CD8-positive, alpha-beta memory T cell (primary cell): Measurements from ENCODE around the gene EMC7. TPM values are rescaled to one million over a fixed set of nuclear protein-coding genes. Genes with fewer than 3 reads are reported as not detected.
"Not testable (repeated sequence)": the region's sequence is repeated elsewhere in the genome, so short reads cannot be mapped to it uniquely, and the experiment has no call there.

Source experiments
- CTCF ChIA-PET: fragments of 350-600 bp; sonication (Branson Sonifier 250); formaldehyde crosslinking; loops from one replicate; lab custom pipeline; 2021; ENCODE audit warnings: antibody characterized with exemption; lab: Charles Lee
- POLR2A ChIA-PET: fragments of 350-600 bp; sonication (Branson Sonifier 250); formaldehyde crosslinking; loops from one replicate; lab custom pipeline; 2021; ENCODE audit warnings: antibody characterized with exemption; lab: Charles Lee
- DNase-seq, 5 donors: peaks; one replicate each; pipeline versions ENCODE4 v3.0.0 to v3.0.0-alpha.2; 2020 to 2022; ENCODE audit warnings: mixed read lengths in 1 of 5
- H3K27ac ChIP-seq: one replicate; pipeline ENCODE4 v1.7.0; 2013; ENCODE audit warnings: low read depth, mild to moderate bottlenecking, low read length, moderate library complexity
- H3K27me3 ChIP-seq: 2 replicates; pipeline ENCODE4 v1.7.0; 2013; ENCODE audit warnings: low read length, mild to moderate bottlenecking; ENCODE audit not compliant: insufficient read depth, poor library complexity, severe bottlenecking
- H3K36me3 ChIP-seq: 2 replicates; pipeline ENCODE4 v1.7.0; 2013; ENCODE audit warnings: mild to moderate bottlenecking, low read length, moderate library complexity; ENCODE audit not compliant: insufficient read depth
- H3K4me1 ChIP-seq: 2 replicates; pipeline ENCODE4 v1.7.0; 2013; ENCODE audit warnings: mild to moderate bottlenecking, low read length, moderate library complexity; ENCODE audit not compliant: insufficient read depth
- H3K4me3 ChIP-seq: 2 replicates; pipeline ENCODE4 v1.7.0; 2013; ENCODE audit warnings: mild to moderate bottlenecking, low read length
- H3K9me3 ChIP-seq: 2 replicates; pipeline ENCODE4 v1.7.0; 2013; ENCODE audit warnings: mild to moderate bottlenecking, low read length
- H3K27ac Mint-ChIP-seq, 8 donors: one replicate each; pipeline ENCODE4 v1.8.0; 2020 to 2021; ENCODE audit warnings: mixed read lengths in 8 of 8, mild to moderate bottlenecking in 6 of 8, inconsistent platforms in 3 of 8, moderate library complexity in 3 of 8
- H3K27me3 Mint-ChIP-seq, 2 donors: one replicate each; pipeline ENCODE4 v1.8.0; 2020 to 2021; ENCODE audit warnings: mixed read lengths in 2 of 2, mild to moderate bottlenecking in 1 of 2, moderate library complexity in 1 of 2
- H3K36me3 Mint-ChIP-seq, 3 donors: one replicate each; pipeline ENCODE4 v1.8.0; 2020 to 2021; ENCODE audit warnings: mixed read lengths in 3 of 3, inconsistent platforms in 1 of 3, mild to moderate bottlenecking in 1 of 3
- H3K4me1 Mint-ChIP-seq, 3 donors: one replicate each; pipeline ENCODE4 v1.8.0; 2020 to 2021; ENCODE audit warnings: mixed read lengths in 3 of 3, inconsistent platforms in 1 of 3, mild to moderate bottlenecking in 1 of 3
- H3K4me3 Mint-ChIP-seq, 7 donors: one replicate each; pipeline ENCODE4 v1.8.0; 2020 to 2021; ENCODE audit warnings: mixed read lengths in 7 of 7, mild to moderate bottlenecking in 6 of 7, moderate library complexity in 4 of 7, inconsistent platforms in 2 of 7
- H3K9me3 Mint-ChIP-seq, 5 donors: one replicate each; pipeline ENCODE4 v1.8.0; 2020 to 2022; ENCODE audit warnings: mixed read lengths in 5 of 5, mild to moderate bottlenecking in 3 of 5, moderate library complexity in 2 of 5, inconsistent platforms in 1 of 5
- polyA plus RNA-seq: library from polyadenylated mRNA; unstranded; fragments of 300-500 nt; fragmentation: Illumina TruSeq; gene quantifications from one replicate; pipeline ENCODE4 v1.2.3, GENCODE V29; 2021
- total RNA-seq, 2 experiments: library from RNA; stranded (reverse); gene quantifications; one replicate each; pipeline ENCODE4 v1.2.3, GENCODE V29; 2021

EMC7 gene
- total and polyA plus RNA-seq, 3 experiments from 2014 or later: 75.0 to 128 (median 78.9) TPM

DNA sequence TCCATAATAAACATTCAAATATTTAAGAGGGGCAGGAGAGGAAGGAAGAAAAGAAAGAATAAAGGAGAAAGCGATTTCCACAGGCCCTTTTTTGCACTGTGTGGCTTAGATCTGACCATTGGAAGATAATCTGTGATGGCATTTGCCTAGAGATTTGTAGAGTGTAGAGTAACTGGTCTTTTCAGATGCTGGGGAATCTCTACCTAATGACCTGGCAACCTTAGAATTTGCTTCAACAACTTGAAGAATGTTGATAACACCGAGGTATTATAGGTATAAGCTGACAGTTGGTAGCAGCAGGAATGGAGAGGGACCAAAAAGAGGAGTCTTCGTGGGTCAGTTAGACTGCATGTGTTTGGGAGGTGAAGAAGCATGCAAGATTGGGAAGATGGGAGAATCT is 41.7 kb downstream of the EMC7 start:
- CTCF ChIA-PET: interaction anchor here (1.4 to 8.5 kb wide), 3 partner anchors 37 to 862 kb away, joined by 3 to 75 read pairs (median 4); partner anchors contain the start of gene KATNBL1
- Mint-ChIP-seq H3K4me1 (peaks cover 3 to 5% (median 4%) of the 10 kb centered on the region in 3 donors), H3K27ac (no peak overlapping the region)

DNA sequence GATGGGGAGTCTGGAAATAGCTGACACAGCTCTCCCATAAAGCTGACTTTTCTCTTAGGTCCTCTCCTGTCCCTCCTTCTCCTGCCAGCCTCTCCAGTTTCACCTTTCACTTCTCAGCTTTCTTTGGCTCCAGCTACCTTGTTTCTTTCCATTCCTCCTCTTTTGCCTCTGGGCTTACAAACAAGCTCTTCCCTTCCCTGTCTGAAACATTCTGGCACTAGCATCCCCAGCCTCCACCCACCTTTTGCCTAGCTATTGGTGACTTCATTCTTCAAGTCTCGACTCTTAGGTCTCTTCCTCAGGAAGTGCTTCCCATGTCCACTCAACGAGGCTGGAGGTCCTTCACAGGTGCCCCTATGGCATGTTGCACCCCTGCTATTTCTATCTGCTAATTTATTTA is 42.2 kb downstream of the EMC7 start:
- Mint-ChIP-seq H3K9me3 (no peaks in the 10 kb centered on the region), H3K4me3 (no peak overlapping the region), H3K36me3 (no peaks in the 10 kb centered on the region), H3K27ac (no peak overlapping the region), H3K27me3 (peaks cover 0 to 2% of the 10 kb centered on the region in 2 donors), H3K4me1 (peaks cover 3 to 5% (median 4%) of the 10 kb centered on the region in 3 donors)
- no peak overlapping the region for H3K27ac ChIP-seq
- no peaks in the 10 kb centered on the region for H3K9me3 ChIP-seq
- H3K4me3 ChIP-seq: no peak overlapping the region
- H3K27me3 ChIP-seq: no peaks in the 10 kb centered on the region
- H3K36me3 ChIP-seq: no peaks in the 10 kb centered on the region
- no peaks in the 10 kb centered on the region for H3K4me1 ChIP-seq
- no peak for DNase-seq
- POLR2A ChIA-PET: no interaction called here
- CTCF ChIA-PET: interaction anchor here (8.5 kb wide), 1 partner anchor 150 kb away, joined by 75 read pairs; the partner anchor contains the start of gene KATNBL1

More for the DNA sequence above, 41.7 kb downstream of the EMC7 start:
- peaks cover 0 to 2% of the 10 kb centered on the region in 2 donors for H3K27me3 Mint-ChIP-seq
- Histone ChIP-seq H3K36me3 (no peaks in the 10 kb centered on the region), H3K4me3 (no peak overlapping the region), H3K27me3 (no peaks in the 10 kb centered on the region), H3K4me1 (no peaks in the 10 kb centered on the region), H3K27ac (no peak overlapping the region), H3K9me3 (no peaks in the 10 kb centered on the region)
- no peaks in the 10 kb centered on the region for H3K36me3 Mint-ChIP-seq
- POLR2A ChIA-PET: no interaction called here
- H3K4me3 Mint-ChIP-seq: no peak overlapping the region
- DNase-seq: no peak
- H3K9me3 Mint-ChIP-seq: no peaks in the 10 kb centered on the region

DNA sequence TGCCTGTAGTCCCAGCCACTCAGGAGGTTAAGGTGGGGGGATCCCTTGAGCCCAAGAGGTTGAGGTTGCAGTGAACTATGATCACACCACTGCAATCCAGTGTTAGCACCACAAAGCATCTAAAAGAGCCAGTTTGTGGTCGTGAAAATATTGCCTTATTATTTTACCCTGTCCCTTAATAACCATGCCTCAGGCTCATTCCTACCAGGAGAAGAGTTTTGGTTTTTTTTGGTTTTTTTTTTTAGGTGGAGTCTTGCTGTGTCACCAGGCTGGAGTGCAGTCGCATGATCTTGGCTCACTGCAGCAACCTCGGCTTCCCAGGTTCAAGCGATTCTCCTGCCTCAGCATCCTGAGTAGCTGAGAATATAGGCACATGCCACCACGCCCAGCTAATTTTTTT is 44.8 kb downstream of the EMC7 start:
- CTCF ChIA-PET: interaction anchor here (8.5 kb wide), 1 partner anchor 152 kb away, joined by 75 read pairs; the partner anchor contains the start of gene KATNBL1
- POLR2A ChIA-PET: interaction anchor here (0.6 kb wide), 1 partner anchor 173 kb away, joined by 3 read pairs; no protein-coding TSS in a partner anchor
- no peak overlapping the region for H3K4me3 Mint-ChIP-seq
- Histone ChIP-seq H3K36me3 (no peaks in the 10 kb centered on the region), H3K4me1 (no peaks in the 10 kb centered on the region), H3K27me3 (no peaks in the 10 kb centered on the region), H3K9me3 (no peaks in the 10 kb centered on the region), H3K4me3 (no peak overlapping the region), H3K27ac (no peak overlapping the region)
- peaks cover 0 to 2% of the 10 kb centered on the region in 2 donors for H3K27me3 Mint-ChIP-seq
- peaks cover 0 to 5% (median 1%) of the 10 kb centered on the region in 5 donors for H3K9me3 Mint-ChIP-seq
- H3K4me1 Mint-ChIP-seq: peaks cover 1 to 3% (median 2%) of the 10 kb centered on the region in 3 donors
- H3K36me3 Mint-ChIP-seq: peaks cover 0 to 6% (median 0%) of the 10 kb centered on the region in 3 donors
- no peak overlapping the region for H3K27ac Mint-ChIP-seq
- no peak for DNase-seq

DNA sequence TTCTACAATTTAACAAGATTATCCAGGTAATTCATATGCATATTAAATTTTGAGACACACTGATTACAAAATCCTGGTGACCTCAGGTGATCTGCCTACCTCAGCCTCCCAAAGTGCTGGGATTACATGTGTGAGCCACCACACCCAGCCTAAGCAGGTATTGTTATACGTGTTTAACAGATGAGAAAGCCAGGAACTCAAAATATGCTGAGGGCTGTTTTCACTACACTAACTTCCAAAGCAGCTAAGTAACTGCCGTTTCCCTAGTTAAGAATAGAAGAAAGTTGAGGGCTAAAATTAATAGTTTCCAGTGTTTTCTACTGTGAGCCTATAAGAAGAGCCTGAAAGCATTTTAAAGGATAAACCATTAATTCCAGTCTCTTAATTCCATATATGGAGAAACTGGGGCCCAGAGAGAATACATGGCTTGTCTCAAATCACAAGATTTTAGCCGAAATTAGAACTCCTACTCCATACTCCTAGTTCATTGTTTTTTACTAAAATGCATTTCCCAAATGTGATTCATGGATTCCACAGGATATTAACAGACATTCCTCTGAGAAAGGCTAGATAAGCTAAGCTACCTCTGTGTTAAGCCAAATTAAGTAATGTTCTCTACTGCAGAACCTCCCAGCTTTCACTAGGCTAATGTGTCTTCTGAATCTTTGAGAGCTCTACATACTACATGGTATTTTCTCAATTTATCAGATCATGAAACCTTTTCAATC is 45.6 kb downstream of the EMC7 start:
- POLR2A ChIA-PET: no interaction called here
- no peak overlapping the region for H3K4me3 Mint-ChIP-seq
- H3K9me3 Mint-ChIP-seq: peaks cover 8 to 13% (median 8%) of the 10 kb centered on the region in 5 donors
- Histone ChIP-seq H3K4me1 (no peaks in the 10 kb centered on the region), H3K27ac (no peak overlapping the region), H3K27me3 (no peaks in the 10 kb centered on the region), H3K9me3 (no peaks in the 10 kb centered on the region), H3K4me3 (no peak overlapping the region), H3K36me3 (no peaks in the 10 kb centered on the region)
- peaks cover 3 to 6% of the 10 kb centered on the region in 2 donors for H3K27me3 Mint-ChIP-seq
- CTCF ChIA-PET: no interaction called here
- peaks cover 3 to 15% (median 3%) of the 10 kb centered on the region in 3 donors for H3K36me3 Mint-ChIP-seq
- no peaks in the 10 kb centered on the region for H3K4me1 Mint-ChIP-seq
- H3K27ac Mint-ChIP-seq: peak overlapping the region in 1 of 8 donors; percentile 4
- DNase-seq: no peak

DNA sequence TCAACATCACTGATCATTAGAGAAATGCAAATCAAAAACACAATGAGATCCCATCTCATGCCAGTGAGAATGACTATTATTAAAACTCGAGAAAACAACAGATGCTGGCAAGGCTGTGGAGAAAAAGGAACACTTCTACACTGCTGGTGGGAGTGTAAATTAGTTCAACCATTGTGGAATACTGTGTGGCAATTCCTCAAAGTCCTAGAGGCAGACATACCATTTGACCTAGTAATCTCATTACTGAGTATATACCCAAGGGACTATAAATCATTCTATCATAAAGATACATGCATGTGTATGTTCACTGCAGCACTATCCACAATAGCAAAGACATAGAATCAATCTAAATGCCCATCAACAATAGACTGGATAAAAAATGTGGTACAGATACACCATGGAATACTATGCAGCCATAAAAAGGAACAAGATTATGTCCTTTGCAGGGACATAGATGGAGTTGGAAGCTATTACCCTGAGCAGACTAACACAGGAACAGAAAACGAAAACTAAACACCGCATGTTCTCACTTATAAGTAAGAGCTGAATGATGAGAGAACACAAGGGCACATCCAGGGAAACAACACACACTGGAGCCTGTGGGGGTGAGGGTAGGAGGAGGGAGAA is 47.5 kb downstream of the EMC7 start:
- CTCF ChIA-PET: no interaction called here
- H3K4me3 Mint-ChIP-seq: no peak overlapping the region
- no peak for DNase-seq
- H3K27me3 Mint-ChIP-seq: peaks cover 4 to 12% of the 10 kb centered on the region in 2 donors
- no peaks in the 10 kb centered on the region for H3K36me3 ChIP-seq
- no peaks in the 10 kb centered on the region for H3K4me1 ChIP-seq
- H3K27ac ChIP-seq: no peak overlapping the region
- peak overlapping the region in 1 of 8 donors; percentile 27 for H3K27ac Mint-ChIP-seq
- no peaks in the 10 kb centered on the region for H3K9me3 ChIP-seq
- peaks cover 20 to 30% (median 26%) of the 10 kb centered on the region in 5 donors for H3K9me3 Mint-ChIP-seq
- no peak overlapping the region for H3K4me3 ChIP-seq
- peaks cover 13 to 30% (median 14%) of the 10 kb centered on the region in 3 donors for H3K36me3 Mint-ChIP-seq
- POLR2A ChIA-PET: no interaction called here
- H3K27me3 ChIP-seq: no peaks in the 10 kb centered on the region
- no peaks in the 10 kb centered on the region for H3K4me1 Mint-ChIP-seq

DNA sequence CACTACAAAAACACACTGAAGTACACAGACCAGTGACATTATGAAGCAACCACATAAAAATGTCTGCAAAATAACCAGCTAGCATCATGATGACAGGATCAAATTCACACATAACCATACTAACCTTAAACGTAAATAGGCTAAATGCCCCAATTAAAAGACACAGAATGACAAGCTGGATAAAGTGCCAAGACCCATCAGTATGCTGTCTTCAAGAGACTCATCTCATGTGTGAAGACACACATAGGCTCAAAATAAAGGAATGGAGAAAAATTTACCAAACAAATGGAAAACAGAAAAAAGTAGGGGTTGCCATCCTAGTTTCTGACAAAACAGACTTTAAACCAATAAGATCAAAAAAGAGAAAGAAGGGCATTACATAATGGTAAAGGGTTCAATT is 51.3 kb downstream of the EMC7 start:
- DNase-seq, H3K27ac ChIP-seq, POLR2A ChIA-PET, H3K27me3 ChIP-seq, H3K4me3 ChIP-seq, H3K4me3 Mint-ChIP-seq, H3K4me1 Mint-ChIP-seq, H3K27ac Mint-ChIP-seq, H3K9me3 ChIP-seq, H3K4me1 ChIP-seq, H3K36me3 ChIP-seq: not testable (repeated sequence)
- H3K9me3 Mint-ChIP-seq: peaks cover 20 to 33% (median 29%) of the 10 kb centered on the region in 5 donors
- H3K36me3 Mint-ChIP-seq: peaks cover 14 to 35% (median 14%) of the 10 kb centered on the region in 3 donors
- peaks cover 4 to 12% of the 10 kb centered on the region in 2 donors for H3K27me3 Mint-ChIP-seq
- CTCF ChIA-PET: interaction anchor here (1.3 to 1.5 kb wide), 2 partner anchors 12 to 159 kb away, joined by 4 read pairs; partner anchors contain the start of gene KATNBL1

DNA sequence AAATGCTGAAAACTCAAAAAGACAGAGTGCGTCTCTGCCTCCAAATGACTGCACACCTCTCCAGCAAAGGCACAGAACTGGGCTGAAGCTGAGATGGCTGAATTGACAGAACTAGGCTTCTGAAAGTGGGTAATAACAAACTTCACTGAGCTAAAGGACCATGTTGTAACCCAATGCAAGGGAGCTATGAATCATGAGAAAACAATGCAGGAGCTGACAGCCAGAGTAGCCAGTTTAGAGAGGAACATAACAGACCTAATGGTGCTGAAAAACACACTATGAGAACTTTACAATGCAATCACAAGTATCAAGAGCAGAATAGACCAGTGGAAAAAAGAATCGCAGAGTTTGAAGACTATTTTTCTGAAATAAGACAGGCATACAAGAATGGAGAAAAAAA is 52.5 kb downstream of the EMC7 start:
- POLR2A ChIA-PET: no interaction called here
- Histone ChIP-seq H3K27ac (no peak overlapping the region), H3K36me3 (no peaks in the 10 kb centered on the region), H3K4me3 (no peak overlapping the region), H3K9me3 (no peaks in the 10 kb centered on the region), H3K27me3 (no peaks in the 10 kb centered on the region), H3K4me1 (no peaks in the 10 kb centered on the region)
- peaks cover 20 to 33% (median 29%) of the 10 kb centered on the region in 5 donors for H3K9me3 Mint-ChIP-seq
- no peaks in the 10 kb centered on the region for H3K4me1 Mint-ChIP-seq
- H3K36me3 Mint-ChIP-seq: peaks cover 14 to 35% (median 14%) of the 10 kb centered on the region in 3 donors
- no peak overlapping the region for H3K27ac Mint-ChIP-seq
- DNase-seq: no peak
- H3K27me3 Mint-ChIP-seq: peaks cover 4 to 12% of the 10 kb centered on the region in 2 donors
- no peak overlapping the region for H3K4me3 Mint-ChIP-seq
- CTCF ChIA-PET: interaction anchor here (1.1 kb wide), 1 partner anchor 12 kb away, joined by 3 read pairs; no protein-coding TSS in a partner anchor
